Measurements from ENCODE around the gene MACROH2A1. TPM values are rescaled to one million over a fixed set of nuclear protein-coding genes. Genes with fewer than 3 reads are reported as not detected.

Gene MACROH2A1
- total and polyA plus RNA-seq, 2 experiments from 2014 or later: 64.9 to 81.6 TPM

- no peaks in the 10 kb centered on the region; the same call in 2 of the 3 replicates for H3K4me1 Mint-ChIP-seq
These were observed 62.0 kb downstream of the MACROH2A1 start for GRCh38 chr5:135337064-135337463.

More at GRCh38 chr5:135337064-135337463, 62.0 kb downstream of the MACROH2A1 start:
- Histone ChIP-seq H3F3A (replicated peaks; ENCODE audit: low read depth) (no peaks in the 10 kb centered on the region), H3K4me2 (no peak overlapping the region), H3K27ac (ENCODE audit: low read depth) (no peak overlapping the region), H3K4me3 (no peak overlapping the region), H3K36me3 (ENCODE audit: insufficient read depth) (no peaks in the 10 kb centered on the region), H2AFZ (no peak overlapping the region), H3K79me2 (replicated peaks; ENCODE audit: insufficient read depth) (no peaks in the 10 kb centered on the region), H3K9me2 (ENCODE audit: insufficient read depth) (no peaks in the 10 kb centered on the region), H3K4me1 (ENCODE audit: insufficient read depth) (no peaks in the 10 kb centered on the region), H3K27me3 (ENCODE audit: insufficient read depth) (no peaks in the 10 kb centered on the region), H4K20me1 (replicated peaks; ENCODE audit: insufficient read depth) (0 out of 2 replicates have a peak, but pooled peaks cover 5% of the 10 kb centered on the region)
- Mint-ChIP-seq H3K9me3 (no peaks in the 10 kb centered on the region), H3K27ac (no peak overlapping the region), H3K27me3 (ENCODE audit: insufficient read depth, low read depth, poor library complexity) (peaks cover 7% of the 10 kb centered on the region), H3K4me3 (no peak overlapping the region), H3K36me3 (ENCODE audit: low read depth) (peaks cover 32% of the 10 kb centered on the region)
- no peak for ATAC-seq
- no peak for TF ChIP-seq ZNF331 (CRISPR knock-in tag; IDR thresholded peaks at IDR 0.05; ENCODE audit: low read depth)
- no peak for TF ChIP-seq POLR2AphosphoS5 (IDR thresholded peaks at IDR 0.05; ENCODE audit: low read depth)
- no peak for TF ChIP-seq EZH2phosphoT487 (IDR thresholded peaks at IDR 0.05; ENCODE audit: unreplicated experiment)
- TF ChIP-seq CTCF (conservative IDR thresholded peaks at IDR 0.05; ENCODE audit: low read depth in 2 of 2): no peak
- no peak for TF ChIP-seq EZH2 (IDR thresholded peaks at IDR 0.05; ENCODE audit: low read depth, unreplicated experiment)
- TF ChIP-seq JUNB (IDR thresholded peaks at IDR 0.05; ENCODE audit: unreplicated experiment): no peak
- no peak for TF ChIP-seq ZNF462 (CRISPR knock-in tag; IDR thresholded peaks at IDR 0.05)
- TF ChIP-seq STAT1 (IDR thresholded peaks at IDR 0.05; ENCODE audit: unreplicated experiment): no peak
- TF ChIP-seq CREB1 (CRISPR knock-in tag; IDR thresholded peaks at IDR 0.05; ENCODE audit: low read depth): no peak
- no peak for TF ChIP-seq REST (IDR thresholded peaks at IDR 0.05; ENCODE audit: unreplicated experiment)
- TF ChIP-seq ZNF114 (CRISPR knock-in tag; IDR thresholded peaks at IDR 0.05): no peak
- TF ChIP-seq NANOG (IDR thresholded peaks at IDR 0.05; ENCODE audit: borderline replicate concordance): no peak
- no peak for TF ChIP-seq ETS1 (IDR thresholded peaks at IDR 0.05)
- DNase-seq (ENCODE audit: low spot score): no peak

Data from GM23338 (cell line).